HG03025 (cell line): ENCODE results near the gene ANKRD63.

Experiments
- ATAC-seq: cut with Tn5 transposase; IDR thresholded peaks from one replicate; pipeline ENCODE4 v1.9.1; 2021; ENCODE audit warnings: mild to moderate bottlenecking, moderate library complexity; ENCODE audit not compliant: unreplicated experiment, low FRiP score

Gene ANKRD63

GRCh38 chr15:40246496-40247280 lies 36.2 kb downstream of the ANKRD63 start:
- ATAC-seq, result no peak

DNA sequence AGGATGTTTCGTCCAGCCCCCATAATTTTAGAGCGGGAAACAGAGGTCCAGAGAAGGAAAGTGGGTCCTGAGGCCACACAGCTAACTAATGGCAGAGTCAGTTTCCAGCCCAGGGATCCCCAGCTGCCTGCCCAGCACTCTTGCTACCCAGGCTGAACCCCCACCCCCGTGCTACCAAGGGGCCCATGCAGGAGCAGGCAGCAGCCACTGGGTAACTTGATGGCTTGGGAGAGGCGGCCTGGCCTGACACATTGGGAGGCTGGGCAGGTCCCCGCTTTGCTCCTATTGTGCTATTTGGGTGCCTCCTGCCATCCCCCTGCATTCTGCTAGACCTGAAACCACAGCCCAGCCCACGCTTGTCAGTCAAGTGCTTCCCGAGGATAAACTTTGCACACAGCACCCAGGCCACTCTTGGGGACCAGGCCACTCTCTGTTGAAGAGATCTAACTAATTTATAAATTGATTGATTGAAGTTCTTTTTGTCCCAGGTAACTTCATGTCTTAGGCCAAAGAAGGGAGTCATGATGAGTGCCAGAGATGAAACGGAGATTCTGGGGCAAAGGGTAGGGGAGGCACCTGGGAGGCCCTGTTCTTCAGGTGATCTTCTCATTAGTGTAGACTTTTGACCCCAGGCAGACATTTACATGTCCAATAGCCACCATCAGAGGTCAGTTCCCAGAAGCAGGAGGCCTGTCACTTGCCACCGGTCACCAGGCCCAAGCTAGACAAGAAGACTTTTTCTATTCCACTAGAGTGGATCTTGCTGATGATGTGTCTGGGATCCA lies 37.0 kb downstream of the ANKRD63 start:
- ATAC-seq, result no peak

GRCh38 chr15:40244961-40245523 lies 37.8 kb downstream of the ANKRD63 start:
- ATAC-seq, result no peak

- no peak for ATAC-seq
Measured at GRCh38 chr15:40243126-40243810, 39.6 kb downstream of the ANKRD63 start.

- ATAC-seq, result no peak
Measured at GRCh38 chr15:40242601-40243000, 40.3 kb downstream of the ANKRD63 start.

DNA sequence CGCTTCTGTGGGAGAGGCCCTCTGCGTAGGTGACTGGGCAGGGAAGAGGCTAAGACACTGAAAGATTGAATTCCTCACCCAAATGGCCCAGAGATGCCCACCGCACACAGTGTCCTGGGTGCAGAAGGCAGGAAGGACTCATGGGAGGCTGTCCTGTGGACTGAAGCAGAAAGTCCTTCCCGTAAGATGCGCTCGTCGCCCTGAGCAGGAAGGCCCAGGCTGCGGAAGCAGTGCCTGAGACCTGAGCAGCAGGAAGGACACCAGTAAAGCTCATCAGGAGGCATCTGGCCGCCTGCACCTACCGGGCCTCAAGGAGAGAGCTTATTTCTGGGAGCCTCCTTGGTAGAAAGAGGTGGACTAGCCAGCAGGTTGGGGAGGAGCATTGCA lies 40.7 kb downstream of the ANKRD63 start:
- no peak for ATAC-seq

- ATAC-seq, result no peak
Measured at GRCh38 chr15:40241269-40242212, 41.3 kb downstream of the ANKRD63 start.

- no peak for ATAC-seq
Measured at GRCh38 chr15:40240619-40241221, 42.1 kb downstream of the ANKRD63 start.

DNA sequence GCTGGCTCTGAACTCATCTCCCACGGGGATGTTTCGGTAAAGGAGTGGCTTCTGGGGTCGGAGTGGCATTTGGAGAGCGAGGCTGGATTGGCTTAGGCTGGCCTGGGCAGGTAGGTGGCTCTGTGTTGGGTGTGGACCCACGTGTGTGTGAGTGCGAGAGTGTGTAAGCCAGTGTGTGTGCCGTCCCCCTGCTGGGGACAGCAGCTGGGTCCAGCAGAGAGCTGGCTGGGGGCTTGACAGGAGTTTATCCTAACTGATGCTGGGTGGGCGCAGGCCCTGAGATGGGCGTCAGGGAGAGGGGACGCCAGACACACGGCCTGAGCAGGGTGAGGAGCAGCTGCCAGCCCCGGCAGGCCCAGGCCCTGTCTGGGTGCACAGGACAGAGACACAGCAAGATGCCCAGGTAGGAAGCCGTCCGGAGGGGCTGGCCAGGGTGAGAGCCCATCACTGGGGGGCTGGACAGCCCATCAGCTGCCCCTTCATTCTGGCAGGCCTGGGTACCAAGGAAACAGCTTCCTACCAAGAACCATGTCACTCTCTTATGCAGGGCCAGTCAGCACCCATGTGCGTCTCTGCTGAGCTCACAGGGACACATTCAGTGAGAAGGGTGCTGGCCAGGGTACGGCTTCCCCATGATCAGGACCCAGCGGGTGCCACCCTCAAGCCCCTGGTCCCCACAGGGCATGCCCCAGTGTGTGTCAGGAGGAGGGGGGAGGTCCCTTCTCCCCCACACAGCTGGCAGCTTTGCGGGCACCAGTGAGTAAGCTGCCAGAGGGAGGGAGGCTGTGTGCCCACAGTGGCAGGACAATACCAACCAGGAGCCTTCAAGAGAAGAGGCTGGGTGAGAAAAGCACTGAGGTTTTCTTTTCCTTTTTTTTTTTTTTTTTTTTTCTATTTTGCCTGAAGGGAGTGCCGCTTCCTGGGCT lies 42.9 kb downstream of the ANKRD63 start:
- no peak for ATAC-seq

GRCh38 chr15:40239404-40239692 lies 43.5 kb downstream of the ANKRD63 start:
- ATAC-seq, result no peak

- ATAC-seq, result no peak
Measured at GRCh38 chr15:40238532-40239403, 44.1 kb downstream of the ANKRD63 start, which contains the start of gene PAK6. Gene PAK6 (plus strand): TSS chr15:40239063. CDS start chr15:40264786, 25,723 bp downstream.

DNA sequence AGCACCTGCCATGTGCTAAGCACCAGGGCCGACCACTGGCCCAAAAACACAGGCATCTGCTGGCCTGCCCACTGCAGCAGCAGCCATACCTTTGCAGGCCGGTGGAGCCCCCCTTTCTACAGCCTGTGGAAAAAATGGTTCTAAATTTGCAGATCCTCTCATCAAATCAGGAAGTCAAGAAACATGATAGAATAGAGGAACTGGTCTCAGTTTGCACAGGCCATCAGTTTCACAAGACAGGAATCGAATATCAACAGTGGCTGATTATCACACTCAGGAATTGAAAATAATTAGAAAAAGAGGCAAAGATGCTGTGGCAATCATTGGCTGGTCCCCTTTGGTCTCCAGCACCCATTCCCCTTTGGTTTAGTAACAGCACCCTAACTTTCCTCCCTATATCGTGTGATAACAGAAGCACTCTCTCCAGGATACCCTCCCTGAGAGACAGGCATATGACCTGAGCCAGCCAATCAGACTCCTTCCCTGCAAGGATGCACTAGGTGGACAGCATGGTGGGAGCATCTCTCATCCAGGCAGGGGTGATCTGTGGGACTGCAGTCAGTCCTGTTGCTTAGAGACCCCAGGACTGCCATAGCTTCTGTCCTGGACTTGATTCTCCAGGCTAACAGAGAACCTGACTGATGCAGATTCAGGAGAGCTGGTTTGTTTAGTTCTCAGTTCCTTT lies 47.5 kb downstream of the ANKRD63 start:
- no peak for ATAC-seq

DNA sequence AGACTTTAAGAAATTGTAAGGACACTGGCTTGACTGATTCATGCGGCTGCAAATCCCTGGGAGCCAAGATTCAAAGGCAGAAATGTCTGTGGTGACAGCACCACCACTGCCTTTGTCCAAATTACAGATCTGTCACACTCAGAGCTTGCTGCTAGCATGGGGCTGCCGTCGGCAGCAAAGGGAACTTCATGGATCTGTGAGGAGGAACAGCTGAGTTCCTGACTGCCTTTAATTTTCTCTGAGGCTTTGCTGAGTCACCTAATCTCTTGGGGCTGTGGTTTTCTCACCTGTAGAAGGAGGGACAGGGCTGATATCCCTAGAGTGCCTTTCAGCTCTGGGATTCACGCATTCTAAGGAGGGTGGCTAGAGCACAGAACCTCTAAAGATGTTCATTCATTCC lies 48.1 kb downstream of the ANKRD63 start:
- ATAC-seq, result no peak

GRCh38 chr15:40233727-40234577 lies 48.9 kb downstream of the ANKRD63 start:
- no peak for ATAC-seq

GRCh38 chr15:40232625-40233070 lies 50.2 kb downstream of the ANKRD63 start:
- no peak for ATAC-seq
